Measurements from ENCODE around the gene FCER2. TPM values are rescaled to one million over a fixed set of nuclear protein-coding genes. Genes with fewer than 3 reads are reported as not detected.
"Not testable (repeated sequence)": the region's sequence is repeated elsewhere in the genome, so short reads cannot be mapped to it uniquely, and the experiment has no call there.

Gene FCER2
- total RNA-seq, 1 experiment from 2014 or later, result 0.48 TPM

GRCh38 chr19:7746306-7746705 is 44.4 kb upstream of the FCER2 start:
- CTCF ChIA-PET; ATAC-seq; DNase-seq (ENCODE audit: low spot score); H3K36me3 Mint-ChIP-seq; POLR2A ChIA-PET; H3K4me3 Mint-ChIP-seq; H3K27me3 Mint-ChIP-seq (ENCODE audit: low read depth); H3K27ac Mint-ChIP-seq: not testable (repeated sequence)
- Mint-ChIP-seq H3K9me3 (peaks cover 18% of the 10 kb centered on the region), H3K4me1 (peaks cover 20% of the 10 kb centered on the region)

DNA sequence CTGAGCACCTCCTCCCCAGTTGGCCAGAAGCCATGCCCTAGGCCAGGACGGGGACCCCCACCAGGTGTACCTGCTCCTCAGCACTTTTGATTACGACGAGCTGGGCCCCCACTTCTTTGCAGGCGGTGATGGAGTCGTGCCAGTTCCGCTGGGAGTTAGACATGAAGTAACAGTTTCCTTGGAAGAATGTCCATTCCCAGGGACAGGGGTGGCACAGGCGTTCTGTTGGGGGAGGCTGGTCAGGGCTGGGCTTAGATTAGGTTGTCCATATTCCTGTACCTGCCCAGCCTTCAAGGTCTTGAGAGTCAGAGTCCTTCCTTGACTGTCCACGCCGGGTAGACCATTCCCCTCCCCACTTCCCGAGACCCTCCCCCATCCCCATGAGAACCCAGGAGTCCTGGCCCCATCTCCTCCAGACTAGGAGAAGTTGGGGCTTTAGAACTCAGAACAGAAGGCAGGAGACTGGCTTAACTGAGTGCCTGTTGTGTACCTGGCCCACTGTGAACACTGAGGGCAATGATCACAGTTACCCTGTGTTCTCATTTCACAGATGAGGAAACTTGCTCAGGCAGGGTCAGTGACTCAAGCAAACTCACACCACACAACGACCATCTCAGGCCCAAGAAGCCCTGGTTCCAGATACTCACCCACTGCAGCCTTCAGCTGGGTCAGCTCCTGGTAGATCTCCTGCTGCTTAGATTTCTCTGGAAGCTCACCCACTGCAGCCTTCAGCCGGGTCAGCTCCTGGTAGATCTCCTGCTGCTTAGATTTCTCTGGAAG is 43.1 kb upstream of the FCER2 start:
- ATAC-seq, result no peak
- POLR2A ChIA-PET, result no interaction called here
- H3K4me1 Mint-ChIP-seq, result peaks cover 20% of the 10 kb centered on the region
- no peak for DNase-seq (ENCODE audit: low spot score)
- TF ChIP-seq ELF4 (CRISPR knock-in tag; IDR thresholded peaks at IDR 0.05; ENCODE audit: low read depth), result no peak
- TF ChIP-seq, protein P1, sequence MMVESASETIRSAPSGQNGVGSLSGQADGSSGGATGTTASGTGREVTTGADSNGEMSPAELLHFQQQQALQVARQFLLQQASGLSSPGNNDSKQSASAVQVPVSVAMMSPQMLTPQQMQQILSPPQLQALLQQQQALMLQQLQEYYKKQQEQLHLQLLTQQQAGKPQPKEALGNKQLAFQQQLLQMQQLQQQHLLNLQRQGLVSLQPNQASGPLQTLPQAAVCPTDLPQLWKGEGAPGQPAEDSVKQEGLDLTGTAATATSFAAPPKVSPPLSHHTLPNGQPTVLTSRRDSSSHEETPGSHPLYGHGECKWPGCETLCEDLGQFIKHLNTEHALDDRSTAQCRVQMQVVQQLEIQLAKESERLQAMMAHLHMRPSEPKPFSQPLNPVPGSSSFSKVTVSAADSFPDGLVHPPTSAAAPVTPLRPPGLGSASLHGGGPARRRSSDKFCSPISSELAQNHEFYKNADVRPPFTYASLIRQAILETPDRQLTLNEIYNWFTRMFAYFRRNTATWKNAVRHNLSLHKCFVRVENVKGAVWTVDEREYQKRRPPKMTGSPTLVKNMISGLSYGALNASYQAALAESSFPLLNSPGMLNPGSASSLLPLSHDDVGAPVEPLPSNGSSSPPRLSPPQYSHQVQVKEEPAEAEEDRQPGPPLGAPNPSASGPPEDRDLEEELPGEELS (CRISPR knock-in tag; IDR thresholded peaks at IDR 0.05), result no peak
- TF ChIP-seq IRF2 (CRISPR knock-in tag; IDR thresholded peaks at IDR 0.05; ENCODE audit: borderline replicate concordance, low read depth), result no peak
- TF ChIP-seq OVOL2 (CRISPR knock-in tag; IDR thresholded peaks at IDR 0.05; ENCODE audit: borderline replicate concordance), result no peak
- TF ChIP-seq, protein P2, sequence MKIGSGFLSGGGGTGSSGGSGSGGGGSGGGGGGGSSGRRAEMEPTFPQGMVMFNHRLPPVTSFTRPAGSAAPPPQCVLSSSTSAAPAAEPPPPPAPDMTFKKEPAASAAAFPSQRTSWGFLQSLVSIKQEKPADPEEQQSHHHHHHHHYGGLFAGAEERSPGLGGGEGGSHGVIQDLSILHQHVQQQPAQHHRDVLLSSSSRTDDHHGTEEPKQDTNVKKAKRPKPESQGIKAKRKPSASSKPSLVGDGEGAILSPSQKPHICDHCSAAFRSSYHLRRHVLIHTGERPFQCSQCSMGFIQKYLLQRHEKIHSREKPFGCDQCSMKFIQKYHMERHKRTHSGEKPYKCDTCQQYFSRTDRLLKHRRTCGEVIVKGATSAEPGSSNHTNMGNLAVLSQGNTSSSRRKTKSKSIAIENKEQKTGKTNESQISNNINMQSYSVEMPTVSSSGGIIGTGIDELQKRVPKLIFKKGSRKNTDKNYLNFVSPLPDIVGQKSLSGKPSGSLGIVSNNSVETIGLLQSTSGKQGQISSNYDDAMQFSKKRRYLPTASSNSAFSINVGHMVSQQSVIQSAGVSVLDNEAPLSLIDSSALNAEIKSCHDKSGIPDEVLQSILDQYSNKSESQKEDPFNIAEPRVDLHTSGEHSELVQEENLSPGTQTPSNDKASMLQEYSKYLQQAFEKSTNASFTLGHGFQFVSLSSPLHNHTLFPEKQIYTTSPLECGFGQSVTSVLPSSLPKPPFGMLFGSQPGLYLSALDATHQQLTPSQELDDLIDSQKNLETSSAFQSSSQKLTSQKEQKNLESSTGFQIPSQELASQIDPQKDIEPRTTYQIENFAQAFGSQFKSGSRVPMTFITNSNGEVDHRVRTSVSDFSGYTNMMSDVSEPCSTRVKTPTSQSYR (CRISPR knock-in tag; IDR thresholded peaks at IDR 0.05), result no peak
- TF ChIP-seq SOX15 (CRISPR knock-in tag; IDR thresholded peaks at IDR 0.05), result no peak
- TF ChIP-seq HMGXB4 (CRISPR knock-in tag; IDR thresholded peaks at IDR 0.05), result no peak
- TF ChIP-seq HMGA2 (CRISPR knock-in tag; IDR thresholded peaks at IDR 0.05), result no peak
- no peak for TF ChIP-seq FOXP1 (CRISPR knock-in tag; IDR thresholded peaks at IDR 0.05; ENCODE audit: borderline replicate concordance)
- no peak for TF ChIP-seq ETV6 (CRISPR knock-in tag; IDR thresholded peaks at IDR 0.05)
- TF ChIP-seq EMX1 (CRISPR knock-in tag; IDR thresholded peaks at IDR 0.05), result no peak
- no peak for TF ChIP-seq E2F1 (CRISPR knock-in tag; IDR thresholded peaks at IDR 0.05)
- no peak for TF ChIP-seq GTF2I (CRISPR knock-in tag; conservative IDR thresholded peaks at IDR 0.05)
- no peak for TF ChIP-seq NR2C2 (CRISPR knock-in tag; IDR thresholded peaks at IDR 0.05)
- no peak for TF ChIP-seq ZNF425 (CRISPR knock-in tag; conservative IDR thresholded peaks at IDR 0.05)
- H3K36me3 Mint-ChIP-seq, result peaks cover 1% of the 10 kb centered on the region
- H3K27ac Mint-ChIP-seq, result no peak overlapping the region
- H3K9me3 Mint-ChIP-seq, result peaks cover 8% of the 10 kb centered on the region
- peaks cover 9% of the 10 kb centered on the region for H3K27me3 Mint-ChIP-seq (ENCODE audit: low read depth)
- CTCF ChIA-PET, result no interaction called here
- H3K4me3 Mint-ChIP-seq, result no peak overlapping the region

All from WTC11 (cell line).